Ovary (tissue), 9 donors: ENCODE data around the gene GLG1. TPM values are rescaled to one million over a fixed set of nuclear protein-coding genes. Genes with fewer than 3 reads are reported as not detected.

ENCODE experiments used
- DNase-seq, 5 donors: peaks; one replicate each; pipeline ENCODE4 v3.0.0-alpha.2; 2019 to 2020
- H3K27ac ChIP-seq, 2 donors: fragments of 200-600 bp; one replicate each; pipeline versions ENCODE4 v1.5.1 to v1.8.0; 2019 to 2022
- H3K27me3 ChIP-seq: fragments of 200-600 bp; one replicate; pipeline ENCODE4 v1.8.0; 2022
- H3K36me3 ChIP-seq: fragments of 200-600 bp; sonication (generic); one replicate; pipeline ENCODE4 v1.5.1; 2019
- H3K4me1 ChIP-seq: one replicate; pipeline ENCODE4 v1.8.1; 2013; ENCODE audit warnings: mild to moderate bottlenecking, moderate library complexity; ENCODE audit not compliant: insufficient read depth
- H3K4me3 ChIP-seq: fragments of 200-600 bp; sonication (generic); one replicate; pipeline ENCODE4 v1.5.1; 2017
- H3K9me3 ChIP-seq, 2 donors: fragments of 200-600 bp in 1 of 2; sonication (generic) in 1 of 2; one replicate each; pipeline versions ENCODE4 v1.5.1 to v1.8.1; 2013 to 2019; ENCODE audit warnings: mild to moderate bottlenecking in 1 of 2, moderate library complexity in 1 of 2
- CTCF ChIP-seq, 3 donors: fragments of 450-650 bp in 2 of 3; fragments of 200-600 bp in 1 of 3; IDR thresholded peaks; one replicate each; pipeline versions ENCODE4 v1.5.1 to v1.8.0; 2016 to 2022; ENCODE audit warnings: antibody characterized with exemption in 3 of 3, mild to moderate bottlenecking in 1 of 3
- EP300 ChIP-seq: sonication (generic); formaldehyde crosslinking; IDR thresholded peaks from one replicate; pipeline ENCODE4 v1.6.1; 2017; ENCODE audit warnings: antibody characterized with exemption
- POLR2A ChIP-seq: fragments of 450-650 bp; IDR thresholded peaks from one replicate; pipeline ENCODE4 v1.6.1; 2017; ENCODE audit warnings: antibody characterized with exemption, mild to moderate bottlenecking, moderate library complexity
- WGBS, 3 donors: extraction: QIAGEN DNeasy Blood & Tissue Kit in 1 of 3; methylation state at CpG; one replicate each; pipeline versions ENCODE4 v1.1.5 to v1.1.7; 2013 to 2017; 5-methylcytosine and 5-hydroxymethylcytosine counted together
- intact Hi-C, 4 donors: fragments of 100-400 bp; cut with DNase I; formaldehyde crosslinking; loops; one replicate each; pipeline versions ENCODE4 v1.11.0 to v1.15.1; 2022 to 2023
- polyA plus RNA-seq, 2 donors: library from polyadenylated mRNA; stranded (reverse); fragments of 200-250 nt in 1 of 2; fragments of 350-450 nt in 1 of 2; fragmentation: Illumina TruSeq in 1 of 2; extraction: RNeasy Lipid Tissue Mini Kit (QIAGEN cat#74804) in 1 of 2; gene quantifications; one replicate each; pipeline ENCODE4 v1.2.3, GENCODE V29; 2013 to 2014
- total RNA-seq, 7 donors: library from RNA; depleted of rRNA in 2 of 7; stranded (reverse); fragments of >200 nt in 2 of 7; fragmentation: NEBNext Ultra II Directional in 3 of 7; extraction: Animal tissue kit (Norgen Biotek cat#: 25700) in 3 of 7; gene quantifications; one replicate each; pipeline versions ENCODE4 v1.1.0 to v1.2.4, GENCODE V29; 2016 to 2023
- donor health status: DM: no; HTN: no; CAD: no; lungs with moderate emphysema.
- donor health status: DM: no; HTN: no; CAD: no.
- donor health status: Bipolar disorder and iron deficiency.
- donor health status: DM: yes; HTN: yes; CAD: no.
- donor health status: DM: no; HTN: no; CAD: no.
- donor health status: DM: yes; HTN: yes; CAD: no.

GLG1 gene
- total and polyA plus RNA-seq, 9 donors, result 88.9 to 171 (median 154) TPM

GRCh38 chr16:74607310-74607961, 522 bp upstream of the GLG1 start:
- Histone ChIP-seq H3K27me3 (no peaks in the 10 kb centered on the region), H3K36me3 (no peaks in the 10 kb centered on the region), H3K4me1 (peaks cover 2% of the 10 kb centered on the region), H3K4me3 (peak overlapping the region; percentile 97), H3K9me3 (no peaks in the 10 kb centered on the region), H3K27ac (peak overlapping the region; percentile 74 to 89)
- no peak for TF ChIP-seq CTCF (IDR thresholded peaks at IDR 0.05)
- no peak for TF ChIP-seq POLR2A
- TF ChIP-seq EP300, result no peak
- intact Hi-C loops, result no loop called here
- DNase-seq, result no peak
- WGBS, 3 donors, result 12 to 14% (median 13%) methylated on average over 14 of the region's 14 CpGs

GRCh38 chr16:74605746-74606520, 981 bp downstream of the GLG1 start:
- TF ChIP-seq POLR2A (no peak), CTCF (IDR thresholded peaks at IDR 0.05) (no peak), EP300 (no peak)
- no peak for DNase-seq
- peaks cover 2% of the 10 kb centered on the region for H3K4me1 ChIP-seq
- H3K27me3 ChIP-seq, result no peaks in the 10 kb centered on the region
- WGBS, 3 donors, result 0 to 2% (median 1%) methylated on average over 17 of the region's 17 CpGs
- H3K4me3 ChIP-seq, result peak overlapping the region; percentile 97
- peak overlapping the region; percentile 74 to 89 for H3K27ac ChIP-seq
- intact Hi-C loops, result no loop called here
- H3K36me3 ChIP-seq, result no peaks in the 10 kb centered on the region
- no peaks in the 10 kb centered on the region for H3K9me3 ChIP-seq

- no peaks in the 10 kb centered on the region for H3K9me3 ChIP-seq
- no peak for DNase-seq
- H3K4me1 ChIP-seq, result peaks cover 2% of the 10 kb centered on the region
- no peaks in the 10 kb centered on the region for H3K36me3 ChIP-seq
- H3K4me3 ChIP-seq, result peak overlapping the region; percentile 97
- WGBS, 3 donors, result 21 to 31% (median 22%) methylated on average over 6 of the region's 6 CpGs
- TF ChIP-seq POLR2A (no peak), CTCF (IDR thresholded peaks at IDR 0.05) (no peak), EP300 (no peak)
- H3K27me3 ChIP-seq, result no peaks in the 10 kb centered on the region
- H3K27ac ChIP-seq, result no peak overlapping the region
- intact Hi-C loops, result no loop called here
Measured at GRCh38 chr16:74605332-74605731, 1.6 kb downstream of the GLG1 start.

GRCh38 chr16:74603848-74604247, 3.1 kb downstream of the GLG1 start:
- H3K27me3 ChIP-seq, result no peaks in the 10 kb centered on the region
- no peak overlapping the region for H3K27ac ChIP-seq
- H3K9me3 ChIP-seq, result no peaks in the 10 kb centered on the region
- WGBS, 3 donors, result 26 to 43% (median 31%) methylated on average over 4 of the region's 4 CpGs
- TF ChIP-seq CTCF (IDR thresholded peaks at IDR 0.05), result no peak
- no peak for TF ChIP-seq EP300
- no peak for TF ChIP-seq POLR2A
- no peak for DNase-seq
- no peak overlapping the region for H3K4me3 ChIP-seq
- H3K4me1 ChIP-seq, result peaks cover 2% of the 10 kb centered on the region
- H3K36me3 ChIP-seq, result no peaks in the 10 kb centered on the region
- intact Hi-C loops, result no loop called here
